GM12872 (cell line): Measurements from ENCODE around the gene PLEKHN1.

Source experiments
- CTCF ChIP-seq: IDR thresholded peaks from 3 replicates; pipeline ENCODE4 v1.5.1; 2011; ENCODE audit warnings: low read depth, mild to moderate bottlenecking, low read length, moderate library complexity; ENCODE audit not compliant: insufficient read depth

Gene PLEKHN1

GRCh38 chr1:950268-950667 is 16.0 kb upstream of the PLEKHN1 start:
- TF ChIP-seq CTCF: no peak

GRCh38 chr1:950881-951280 is 15.4 kb upstream of the PLEKHN1 start:
- no peak for TF ChIP-seq CTCF

GRCh38 chr1:951364-951763 is 14.9 kb upstream of the PLEKHN1 start:
- TF ChIP-seq CTCF: no peak

- TF ChIP-seq CTCF: no peak
Observed at GRCh38 chr1:952201-952600, 14.1 kb upstream of the PLEKHN1 start.

GRCh38 chr1:952603-953002 is 13.7 kb upstream of the PLEKHN1 start:
- TF ChIP-seq CTCF: no peak

GRCh38 chr1:953524-954320 is 12.6 kb upstream of the PLEKHN1 start:
- no peak for TF ChIP-seq CTCF

GRCh38 chr1:954927-955326 is 11.4 kb upstream of the PLEKHN1 start:
- TF ChIP-seq CTCF: no peak

- no peak for TF ChIP-seq CTCF
Observed at GRCh38 chr1:955474-955873, 10.8 kb upstream of the PLEKHN1 start.
